ENCODE data around the gene SLC7A8. TPM values are rescaled to one million over a fixed set of nuclear protein-coding genes. Genes with fewer than 3 reads are reported as not detected.

The SLC7A8 gene
- total RNA-seq, 2 experiments from 2014 or later: 0.73 to 0.80 TPM

- H3K9me3 Mint-ChIP-seq: no peaks in the 10 kb centered on the region
- Histone ChIP-seq H3K9me3 (ENCODE audit: control insufficient read depth in 1 of 2, insufficient read depth in 1 of 2, low read length in 2 of 2) (peaks cover 0 to 4% of the 10 kb centered on the region in 2 experiments), H3K4me3 (ENCODE audit: low read length) (no peak overlapping the region), H3K4me1 (ENCODE audit: insufficient read depth, low read length) (peaks cover 24% of the 10 kb centered on the region), H3K27ac (ENCODE audit: low read depth in 1 of 2, low read length in 2 of 2) (no peak overlapping the region), H3K27me3 (ENCODE audit: control insufficient read depth in 1 of 2, insufficient read depth in 2 of 2, low read length in 2 of 2) (peaks cover 0 to 3% of the 10 kb centered on the region in 2 experiments), H3K36me3 (ENCODE audit: insufficient read depth, low read length) (no peaks in the 10 kb centered on the region)
- H3K27ac Mint-ChIP-seq: no peak overlapping the region
- no peak for TF ChIP-seq CTCF (IDR thresholded peaks at IDR 0.05)
- peak; percentile 41 for ATAC-seq (ENCODE audit: poor library complexity)
- POLR2A ChIA-PET: interaction anchor here (0.5 kb wide), 1 partner anchor 197 kb away, joined by 3 read pairs; no protein-coding TSS in a partner anchor
- CTCF ChIA-PET: no interaction called here
- H3K4me3 Mint-ChIP-seq: peak overlapping the region; percentile 70
- DNase-seq: peak in 1 of 14 experiments; percentile 16
- H3K36me3 Mint-ChIP-seq (ENCODE audit: low read depth): no peaks in the 10 kb centered on the region
- peaks cover 14% of the 10 kb centered on the region for H3K27me3 Mint-ChIP-seq
- H3K4me1 Mint-ChIP-seq (ENCODE audit: low read depth): peaks cover 28% of the 10 kb centered on the region
- intact Hi-C loops (cut with DNase I, micrococcal nuclease): no loop called here
Measured at GRCh38 chr14:23154964-23155587, 28.4 kb downstream of the SLC7A8 start.

GRCh38 chr14:23153851-23154796 lies 29.3 kb downstream of the SLC7A8 start:
- ChIA-PET CTCF (no interaction called here), POLR2A (no interaction called here)
- Mint-ChIP-seq H3K27ac (no peak overlapping the region), H3K4me1 (ENCODE audit: low read depth) (peaks cover 28% of the 10 kb centered on the region), H3K27me3 (peaks cover 16% of the 10 kb centered on the region), H3K4me3 (no peak overlapping the region), H3K9me3 (no peaks in the 10 kb centered on the region), H3K36me3 (ENCODE audit: low read depth) (no peaks in the 10 kb centered on the region)
- Histone ChIP-seq H3K4me3 (ENCODE audit: low read length) (no peak overlapping the region), H3K36me3 (ENCODE audit: insufficient read depth, low read length) (no peaks in the 10 kb centered on the region), H3K9me3 (ENCODE audit: control insufficient read depth in 1 of 2, insufficient read depth in 1 of 2, low read length in 2 of 2) (peaks cover 0 to 4% of the 10 kb centered on the region in 2 experiments), H3K27ac (ENCODE audit: low read depth in 1 of 2, low read length in 2 of 2) (no peak overlapping the region), H3K27me3 (ENCODE audit: control insufficient read depth in 1 of 2, insufficient read depth in 2 of 2, low read length in 2 of 2) (peaks cover 0 to 3% of the 10 kb centered on the region in 2 experiments), H3K4me1 (ENCODE audit: insufficient read depth, low read length) (peaks cover 24% of the 10 kb centered on the region)
- intact Hi-C loops (cut with DNase I, micrococcal nuclease): no loop called here
- DNase-seq (peak in 2 of 14 experiments; percentile 8), ATAC-seq (ENCODE audit: poor library complexity) (peak; percentile 17)
- no peak for TF ChIP-seq CTCF (IDR thresholded peaks at IDR 0.05)

GRCh38 chr14:23151342-23151741 lies 32.1 kb downstream of the SLC7A8 start:
- Mint-ChIP-seq H3K27ac (no peak overlapping the region), H3K9me3 (no peaks in the 10 kb centered on the region), H3K36me3 (ENCODE audit: low read depth) (no peaks in the 10 kb centered on the region), H3K27me3 (peaks cover 26% of the 10 kb centered on the region), H3K4me3 (no peak overlapping the region), H3K4me1 (ENCODE audit: low read depth) (peaks cover 28% of the 10 kb centered on the region)
- Histone ChIP-seq H3K27ac (ENCODE audit: low read depth in 1 of 2, low read length in 2 of 2) (no peak overlapping the region), H3K27me3 (ENCODE audit: control insufficient read depth in 1 of 2, insufficient read depth in 2 of 2, low read length in 2 of 2) (peaks cover 0 to 3% of the 10 kb centered on the region in 2 experiments), H3K36me3 (ENCODE audit: insufficient read depth, low read length) (no peaks in the 10 kb centered on the region), H3K4me3 (ENCODE audit: low read length) (no peak overlapping the region), H3K9me3 (ENCODE audit: control insufficient read depth in 1 of 2, insufficient read depth in 1 of 2, low read length in 2 of 2) (peaks cover 0 to 4% of the 10 kb centered on the region in 2 experiments), H3K4me1 (ENCODE audit: insufficient read depth, low read length) (peaks cover 24% of the 10 kb centered on the region)
- no peak for TF ChIP-seq CTCF (IDR thresholded peaks at IDR 0.05)
- CTCF ChIA-PET: no interaction called here
- intact Hi-C loops (cut with DNase I, micrococcal nuclease): no loop called here
- POLR2A ChIA-PET: no interaction called here
- DNase-seq (no peak), ATAC-seq (ENCODE audit: poor library complexity) (no peak)
